Endothelial cell (in vitro differentiated cells): ENCODE measurements around the gene PEX16. TPM values are rescaled to one million over a fixed set of nuclear protein-coding genes. Genes with fewer than 3 reads are reported as not detected.

Source experiments
- DNase-seq: peaks from one replicate; pipeline ENCODE4 v3.0.0; 2021; ENCODE audit warnings: low spot score
- H3K27ac Mint-ChIP-seq: one replicate; pipeline ENCODE4 v1.8.0; 2021; ENCODE audit warnings: mixed read lengths, inconsistent platforms; ENCODE audit not compliant: unreplicated experiment
- H3K27me3 Mint-ChIP-seq: one replicate; pipeline ENCODE4 v1.8.0; 2021; ENCODE audit warnings: mild to moderate bottlenecking, moderate library complexity, mixed read lengths, inconsistent platforms; ENCODE audit not compliant: unreplicated experiment
- H3K36me3 Mint-ChIP-seq: one replicate; pipeline ENCODE4 v1.8.0; 2021; ENCODE audit warnings: mild to moderate bottlenecking, low read depth, mixed read lengths, inconsistent platforms; ENCODE audit not compliant: unreplicated experiment
- H3K4me1 Mint-ChIP-seq: one replicate; pipeline ENCODE4 v1.8.0; 2021; ENCODE audit warnings: mild to moderate bottlenecking, mixed read lengths, inconsistent platforms; ENCODE audit not compliant: unreplicated experiment
- H3K4me3 Mint-ChIP-seq: one replicate; pipeline ENCODE4 v1.8.0; 2021; ENCODE audit warnings: mild to moderate bottlenecking, mixed read lengths, inconsistent platforms; ENCODE audit not compliant: unreplicated experiment
- H3K9me3 Mint-ChIP-seq: one replicate; pipeline ENCODE4 v1.8.0; 2021; ENCODE audit warnings: mixed read lengths, inconsistent platforms; ENCODE audit not compliant: unreplicated experiment
- total RNA-seq: library from RNA; stranded (reverse); fragmentation: NEBNext Ultra II Directional; extraction: Animal tissue kit (Norgen Biotek cat#: 25700); gene quantifications from one replicate; pipeline ENCODE4 v1.2.1, GENCODE V29; 2021; ENCODE audit not compliant: unreplicated experiment
- TF ChIP-seq, protein P1 (sequence below): fragments of 200-600 bp; sonication (generic); IDR thresholded peaks from one replicate; pipeline ENCODE4 v1.5.0; 2021; ENCODE audit warnings: antibody characterized with exemption; ENCODE audit not compliant: unreplicated experiment

Gene PEX16
- total RNA-seq, 1 donor from 2014 or later: 28.1 TPM

DNA sequence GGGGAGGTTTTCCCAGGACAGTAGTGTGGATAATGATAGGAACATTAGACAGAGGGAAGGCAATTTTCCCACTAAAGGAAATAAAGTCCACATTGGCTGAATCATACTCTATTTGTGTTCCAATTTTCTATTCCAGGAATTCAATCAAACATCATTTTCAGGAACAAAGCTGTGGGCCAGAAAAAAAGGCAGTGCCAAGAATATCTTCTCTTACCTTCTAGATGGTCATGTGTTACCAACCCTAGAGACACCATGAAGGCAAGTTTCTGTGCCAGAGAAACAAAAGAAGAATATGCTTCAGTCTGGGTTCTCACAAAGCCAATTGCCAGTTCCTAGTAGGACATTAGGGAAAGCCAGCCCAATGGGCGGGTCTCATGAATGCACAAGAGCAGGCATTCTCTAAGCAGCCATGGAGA lies 32.3 kb upstream of the PEX16 start:
- no peak for DNase-seq
- peaks cover 21% of the 10 kb centered on the region for H3K36me3 Mint-ChIP-seq

DNA sequence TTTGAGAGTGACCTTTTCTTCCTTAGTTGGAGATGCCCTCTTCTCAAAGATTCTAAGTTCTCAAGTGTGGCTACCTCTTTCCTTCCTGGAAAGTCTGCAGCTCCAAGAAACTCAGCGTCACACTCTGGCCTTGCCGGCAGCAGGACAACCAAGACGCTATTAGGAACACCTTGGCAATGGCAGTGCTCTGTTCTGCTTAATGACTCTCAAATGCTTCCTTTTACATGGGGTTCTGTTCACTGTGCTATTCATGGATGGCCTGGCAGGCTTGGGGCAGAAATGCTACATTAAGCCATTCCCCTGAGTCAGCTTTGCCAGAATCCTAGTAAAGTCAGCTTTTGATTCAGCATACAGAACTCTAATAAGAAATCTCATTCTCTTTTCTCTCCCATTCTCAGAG lies 30.7 kb upstream of the PEX16 start:
- DNase-seq: no peak
- TF ChIP-seq, protein P1, sequence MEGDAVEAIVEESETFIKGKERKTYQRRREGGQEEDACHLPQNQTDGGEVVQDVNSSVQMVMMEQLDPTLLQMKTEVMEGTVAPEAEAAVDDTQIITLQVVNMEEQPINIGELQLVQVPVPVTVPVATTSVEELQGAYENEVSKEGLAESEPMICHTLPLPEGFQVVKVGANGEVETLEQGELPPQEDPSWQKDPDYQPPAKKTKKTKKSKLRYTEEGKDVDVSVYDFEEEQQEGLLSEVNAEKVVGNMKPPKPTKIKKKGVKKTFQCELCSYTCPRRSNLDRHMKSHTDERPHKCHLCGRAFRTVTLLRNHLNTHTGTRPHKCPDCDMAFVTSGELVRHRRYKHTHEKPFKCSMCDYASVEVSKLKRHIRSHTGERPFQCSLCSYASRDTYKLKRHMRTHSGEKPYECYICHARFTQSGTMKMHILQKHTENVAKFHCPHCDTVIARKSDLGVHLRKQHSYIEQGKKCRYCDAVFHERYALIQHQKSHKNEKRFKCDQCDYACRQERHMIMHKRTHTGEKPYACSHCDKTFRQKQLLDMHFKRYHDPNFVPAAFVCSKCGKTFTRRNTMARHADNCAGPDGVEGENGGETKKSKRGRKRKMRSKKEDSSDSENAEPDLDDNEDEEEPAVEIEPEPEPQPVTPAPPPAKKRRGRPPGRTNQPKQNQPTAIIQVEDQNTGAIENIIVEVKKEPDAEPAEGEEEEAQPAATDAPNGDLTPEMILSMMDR: no peak
- no peak overlapping the region for H3K27ac Mint-ChIP-seq
- no peaks in the 10 kb centered on the region for H3K9me3 Mint-ChIP-seq
- peaks cover 21% of the 10 kb centered on the region for H3K36me3 Mint-ChIP-seq
- H3K4me1 Mint-ChIP-seq: no peaks in the 10 kb centered on the region
- H3K27me3 Mint-ChIP-seq: peaks cover 6% of the 10 kb centered on the region
- H3K4me3 Mint-ChIP-seq: peak overlapping the region; percentile 29

More for the DNA sequence above, 32.3 kb upstream of the PEX16 start:
- TF ChIP-seq, protein P1: no peak
- Mint-ChIP-seq H3K27ac (no peak overlapping the region), H3K9me3 (no peaks in the 10 kb centered on the region), H3K4me3 (no peak overlapping the region), H3K27me3 (peaks cover 4% of the 10 kb centered on the region), H3K4me1 (no peaks in the 10 kb centered on the region)

DNA sequence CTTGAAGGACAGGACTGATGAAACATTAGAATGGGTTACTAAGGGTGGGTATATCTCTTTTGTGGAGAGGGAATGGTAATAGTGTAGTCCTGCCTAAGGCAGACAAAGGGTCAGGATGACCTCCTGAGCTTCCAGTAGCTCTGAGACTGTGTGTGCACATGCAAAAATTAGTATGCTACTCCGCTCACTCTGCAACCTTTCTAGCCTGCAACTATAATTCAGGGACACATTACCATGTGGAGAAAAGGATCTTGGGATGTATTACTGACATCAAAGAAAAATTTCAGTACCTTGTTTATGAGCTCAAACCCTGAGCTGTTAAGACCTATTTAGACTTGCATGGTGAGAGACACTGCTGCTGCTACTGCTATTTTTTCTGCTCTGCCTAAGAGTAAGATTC lies 30.2 kb upstream of the PEX16 start:
- DNase-seq: no peak
- Mint-ChIP-seq H3K9me3 (no peaks in the 10 kb centered on the region), H3K4me3 (peak overlapping the region; percentile 29), H3K27me3 (peaks cover 6% of the 10 kb centered on the region), H3K4me1 (no peaks in the 10 kb centered on the region), H3K27ac (no peak overlapping the region), H3K36me3 (peaks cover 21% of the 10 kb centered on the region)
- TF ChIP-seq, protein P1: no peak

DNA sequence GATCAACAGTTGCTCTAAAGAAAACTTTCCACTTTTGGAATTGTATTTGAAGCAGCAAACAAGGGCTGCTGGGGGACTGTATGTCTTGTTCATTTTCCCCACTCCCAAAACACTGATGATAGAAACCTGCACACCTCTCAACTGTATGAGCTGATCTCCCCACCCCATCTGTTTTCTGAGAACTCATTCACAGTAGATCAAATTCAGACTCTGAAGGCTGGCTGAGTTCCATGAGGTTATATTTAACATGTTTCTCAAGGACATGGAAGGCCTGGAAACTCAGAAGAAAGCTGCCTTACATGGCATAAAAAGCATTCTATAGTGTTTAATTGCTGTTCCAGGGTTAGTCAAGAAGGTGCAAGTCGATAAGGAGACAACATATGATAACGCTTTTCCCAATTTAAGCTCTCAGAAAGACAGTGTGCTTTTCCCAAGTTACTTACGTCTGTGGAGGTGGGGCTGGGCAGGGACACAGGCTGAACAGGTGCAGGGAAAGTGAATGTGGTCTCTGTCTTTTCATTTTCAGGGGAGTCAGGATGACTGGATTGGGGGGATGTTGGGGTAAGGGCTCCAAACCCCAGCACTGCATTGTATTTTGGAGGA lies 27.8 kb upstream of the PEX16 start:
- Mint-ChIP-seq H3K27ac (no peak overlapping the region), H3K36me3 (peaks cover 17% of the 10 kb centered on the region), H3K4me1 (no peaks in the 10 kb centered on the region), H3K4me3 (peak overlapping the region; percentile 40), H3K27me3 (peaks cover 6% of the 10 kb centered on the region), H3K9me3 (no peaks in the 10 kb centered on the region)
- TF ChIP-seq, protein P1: no peak
- no peak for DNase-seq

DNA sequence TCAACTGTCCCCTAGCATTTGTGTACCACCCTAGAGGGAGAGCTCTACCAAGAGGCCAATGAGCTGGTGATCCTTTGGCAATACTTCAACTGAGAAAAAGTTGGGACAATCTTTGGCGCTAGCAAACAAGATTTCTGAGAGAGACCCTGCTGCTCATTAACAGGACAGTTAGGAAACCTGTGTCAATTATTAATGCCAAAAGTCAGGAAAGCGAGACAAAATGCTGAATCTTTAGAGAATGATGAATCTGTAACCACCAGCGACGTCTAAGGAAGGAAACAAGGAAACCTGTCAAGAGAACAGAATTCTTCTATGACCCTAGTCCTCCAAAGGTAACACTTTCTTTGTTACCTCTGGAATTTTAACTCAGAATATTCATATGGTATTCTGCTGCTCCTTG lies 24.7 kb upstream of the PEX16 start:
- Mint-ChIP-seq H3K4me3 (no peak overlapping the region), H3K9me3 (no peaks in the 10 kb centered on the region), H3K36me3 (peaks cover 7% of the 10 kb centered on the region), H3K4me1 (no peaks in the 10 kb centered on the region), H3K27ac (no peak overlapping the region), H3K27me3 (peaks cover 6% of the 10 kb centered on the region)
- DNase-seq: no peak
- TF ChIP-seq, protein P1: no peak
